GM21526 (cell line): ENCODE results near the gene ERGIC3.

Experiments used
- ATAC-seq: cut with Tn5 transposase; IDR thresholded peaks from one replicate; pipeline ENCODE4 v1.9.1; 2021; ENCODE audit warnings: moderate library complexity; ENCODE audit not compliant: unreplicated experiment, low FRiP score

Gene ERGIC3

GRCh38 chr20:35592339-35592974, 50.6 kb downstream of the ERGIC3 start:
- no peak for ATAC-seq

GRCh38 chr20:35595456-35595855, 53.6 kb downstream of the ERGIC3 start:
- no peak for ATAC-seq

GRCh38 chr20:35595901-35596300, 54.0 kb downstream of the ERGIC3 start:
- ATAC-seq: no peak

- ATAC-seq: no peak
These were observed 55.3 kb downstream of the ERGIC3 start for GRCh38 chr20:35597186-35597585.

GRCh38 chr20:35598476-35598875, 56.6 kb downstream of the ERGIC3 start:
- no peak for ATAC-seq

- no peak for ATAC-seq
These were observed 57.3 kb downstream of the ERGIC3 start for GRCh38 chr20:35598899-35599775.

GRCh38 chr20:35599776-35600120, 57.9 kb downstream of the ERGIC3 start:
- ATAC-seq: no peak

- no peak for ATAC-seq
These were observed 58.5 kb downstream of the ERGIC3 start for GRCh38 chr20:35600176-35600992.

- no peak for ATAC-seq
These were observed 59.4 kb downstream of the ERGIC3 start for GRCh38 chr20:35600993-35601973.

GRCh38 chr20:35601990-35602389, 60.1 kb downstream of the ERGIC3 start:
- ATAC-seq: no peak

GRCh38 chr20:35602851-35603495, 61.1 kb downstream of the ERGIC3 start:
- ATAC-seq: no peak

GRCh38 chr20:35603695-35604448, 62.0 kb downstream of the ERGIC3 start:
- ATAC-seq: no peak

- no peak for ATAC-seq
These were observed 62.5 kb downstream of the ERGIC3 start for GRCh38 chr20:35604449-35604747.

GRCh38 chr20:35606127-35606526, 64.2 kb downstream of the ERGIC3 start:
- ATAC-seq: no peak
